Kidney glomerular epithelial cell (primary cell): Measurements from ENCODE around the gene STXBP6.
"Not testable (repeated sequence)": the region's sequence is repeated elsewhere in the genome, so short reads cannot be mapped to it uniquely, and the experiment has no call there.

ENCODE experiments used
- DNase-seq: peaks from one replicate; lab custom pipeline; 2025; lab: John Stamatoyannopoulos, UW

Gene STXBP6

DNA sequence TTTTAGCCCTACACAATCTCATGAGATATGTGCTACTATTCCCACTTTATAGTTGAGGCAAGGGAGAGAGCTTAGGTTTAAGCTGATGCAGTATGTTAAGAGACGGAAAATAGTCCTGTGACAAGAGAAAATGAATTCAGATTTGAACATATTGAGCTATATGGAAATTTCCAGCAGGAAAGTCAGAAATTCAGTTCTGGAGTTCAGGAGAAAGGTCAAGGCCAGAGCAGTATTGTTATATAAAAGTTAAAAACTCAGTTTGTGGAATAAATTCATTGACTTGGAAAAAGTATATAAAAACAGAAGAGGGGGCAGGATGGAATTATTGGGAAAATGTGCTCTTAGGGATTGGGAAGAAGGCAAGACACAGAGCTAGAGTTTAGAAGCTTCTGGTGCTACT is 248.9 kb downstream of the STXBP6 start:
- DNase-seq, result no peak

DNA sequence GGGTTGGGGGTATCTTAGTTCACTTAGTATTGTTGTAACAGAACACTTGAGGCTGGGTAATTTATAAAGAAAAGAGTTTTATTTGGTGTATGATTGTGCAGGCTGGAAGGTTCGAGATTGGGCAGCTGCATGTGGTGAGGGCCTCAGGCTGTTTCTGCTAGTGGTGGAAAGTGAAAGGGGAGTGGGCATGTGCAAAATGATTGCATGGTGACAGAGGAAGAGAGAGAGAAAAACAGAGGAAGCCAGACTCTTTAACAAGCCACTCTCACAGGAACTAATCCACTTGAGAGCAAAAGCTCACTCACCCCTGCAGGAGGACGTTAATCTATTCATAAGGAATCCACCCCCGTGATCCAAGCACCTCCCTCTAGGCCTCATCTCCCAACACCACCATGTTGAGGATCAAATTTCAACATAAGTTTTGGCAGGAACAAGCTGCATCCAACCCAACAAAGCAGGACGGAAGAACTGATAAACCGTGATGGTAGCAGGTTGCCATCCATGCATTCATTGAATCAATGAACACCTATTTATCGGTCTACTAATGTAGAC is 251.0 kb downstream of the STXBP6 start:
- no peak for DNase-seq

DNA sequence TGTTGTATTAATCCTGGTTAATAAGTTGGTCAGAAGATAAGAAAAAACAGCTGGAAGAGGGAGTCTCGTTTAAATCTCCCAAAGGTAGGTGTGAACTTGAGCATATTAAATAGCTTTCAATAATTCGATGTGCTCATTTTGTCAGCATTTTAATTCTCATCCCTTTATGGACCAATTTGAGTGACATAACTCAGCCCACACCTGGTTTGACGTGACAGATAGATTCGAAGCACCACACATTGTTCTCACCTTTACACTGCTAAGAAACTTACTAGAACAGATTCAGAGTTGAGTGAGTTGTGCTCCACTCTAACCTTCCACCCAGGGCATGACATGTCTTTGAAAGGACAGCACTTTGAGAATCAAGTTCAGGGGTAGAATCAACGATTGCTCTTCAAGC is 254.5 kb downstream of the STXBP6 start:
- DNase-seq, result no peak

DNA sequence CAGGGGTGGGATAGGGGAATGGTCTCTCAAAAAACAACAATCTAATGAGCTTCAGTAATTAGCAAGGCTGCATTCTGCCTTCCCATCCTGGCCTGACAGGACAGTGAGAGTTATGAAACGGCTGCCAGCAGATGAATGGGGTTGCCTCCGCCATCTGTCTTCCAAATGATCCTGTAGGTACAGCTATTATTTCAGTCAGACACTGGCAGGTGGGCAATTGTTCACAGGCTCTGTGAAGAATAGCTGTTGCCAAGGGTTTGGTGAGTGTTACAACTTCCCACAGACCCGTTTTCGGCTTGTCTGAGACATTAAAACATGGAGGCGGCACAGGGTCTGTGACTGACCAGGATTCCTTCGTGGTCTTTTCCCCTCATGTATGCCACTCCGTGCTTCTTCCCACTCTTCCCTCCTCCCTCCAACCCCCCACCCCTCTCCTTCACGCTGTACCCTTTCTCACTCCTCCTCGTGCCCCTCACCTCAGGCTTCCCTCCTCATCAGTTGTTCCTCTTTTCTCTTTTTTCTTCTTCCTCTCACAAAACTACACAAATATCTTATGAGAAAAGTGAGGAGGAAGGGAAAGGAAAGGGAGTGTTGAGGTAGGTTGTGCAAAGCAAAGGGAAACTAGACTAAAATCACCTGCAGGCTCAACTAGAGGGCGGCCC is 255.2 kb downstream of the STXBP6 start:
- no peak for DNase-seq

DNA sequence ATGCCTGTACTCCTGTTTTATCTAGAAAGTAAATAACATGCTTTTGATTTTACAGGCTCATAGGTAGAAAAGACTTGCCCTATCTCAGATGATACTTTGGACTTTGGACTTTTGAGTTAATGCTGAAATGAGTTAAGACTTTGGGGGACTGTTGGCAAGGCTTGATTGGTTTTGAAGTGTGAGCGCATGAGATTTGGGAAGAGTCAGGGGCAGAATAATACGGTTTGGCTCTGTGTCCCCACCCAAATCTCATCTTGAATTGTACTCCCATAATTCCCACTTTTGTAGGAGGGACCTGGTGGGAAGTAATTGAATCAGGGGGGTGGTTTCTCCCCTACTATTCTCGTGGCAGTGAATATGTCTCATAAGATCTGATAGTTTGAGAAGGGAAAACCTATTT is 259.8 kb downstream of the STXBP6 start:
- no peak for DNase-seq

DNA sequence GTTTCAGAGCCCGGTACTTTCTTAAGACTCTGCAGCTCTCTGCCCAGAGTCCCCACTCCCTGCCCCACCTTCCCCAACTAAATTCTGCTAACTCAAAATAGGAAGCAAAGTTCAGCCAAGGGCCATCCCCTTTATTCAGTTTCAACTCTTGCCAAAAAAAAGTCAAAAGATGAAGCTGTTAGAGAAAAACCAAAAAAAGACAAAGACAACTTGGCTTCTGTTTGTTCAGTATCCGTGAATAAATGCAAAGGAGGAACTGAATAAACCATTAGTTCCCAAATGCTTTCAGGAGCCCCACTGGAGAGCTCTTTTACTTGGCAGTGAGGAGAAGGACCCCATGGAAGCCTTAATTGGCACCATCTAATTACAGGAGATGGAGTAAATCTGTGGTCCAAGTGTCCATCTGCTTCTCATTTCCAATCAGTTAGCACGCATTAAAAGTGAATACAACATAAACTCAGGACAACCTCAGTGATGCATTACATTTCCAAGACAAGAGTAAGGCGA is 260.5 kb downstream of the STXBP6 start:
- no peak for DNase-seq

DNA sequence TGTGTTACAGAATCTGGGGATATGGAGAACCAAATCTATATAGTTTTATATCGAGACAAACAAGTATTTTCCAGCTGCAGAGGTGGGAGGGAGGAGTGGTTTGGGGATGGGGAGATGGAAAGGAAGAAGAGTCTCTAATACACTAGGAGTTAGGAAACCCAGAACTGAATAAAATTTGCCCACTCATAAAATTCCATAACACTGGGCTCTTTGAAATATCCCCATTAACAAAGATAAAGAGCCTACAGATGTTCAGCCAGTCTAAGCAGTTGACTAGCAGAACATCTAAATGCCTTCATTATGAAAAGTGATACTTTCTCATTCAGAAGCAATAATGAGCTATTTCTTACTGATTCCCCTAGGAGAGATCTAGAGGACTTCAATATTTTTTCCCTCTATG is 264.2 kb downstream of the STXBP6 start:
- DNase-seq, result no peak

DNA sequence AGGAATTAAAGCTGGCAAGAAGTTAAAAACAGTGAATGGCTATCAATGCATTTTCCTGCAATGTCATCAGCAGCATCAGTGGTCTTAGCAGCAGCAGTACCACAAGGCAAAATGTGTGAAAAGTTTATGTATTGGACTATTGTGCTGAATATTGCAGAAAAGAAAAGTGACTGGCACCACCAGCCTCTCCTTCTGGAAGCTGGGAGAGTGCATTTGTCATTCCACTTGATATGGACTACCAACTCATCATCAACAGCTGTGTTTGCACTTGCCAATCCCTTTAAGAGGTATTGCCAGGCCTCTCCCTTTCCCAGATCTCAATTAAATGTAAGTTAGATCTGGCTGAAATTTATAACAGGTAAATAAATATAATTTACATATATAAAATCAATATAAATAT is 265.0 kb downstream of the STXBP6 start:
- DNase-seq, result no peak

DNA sequence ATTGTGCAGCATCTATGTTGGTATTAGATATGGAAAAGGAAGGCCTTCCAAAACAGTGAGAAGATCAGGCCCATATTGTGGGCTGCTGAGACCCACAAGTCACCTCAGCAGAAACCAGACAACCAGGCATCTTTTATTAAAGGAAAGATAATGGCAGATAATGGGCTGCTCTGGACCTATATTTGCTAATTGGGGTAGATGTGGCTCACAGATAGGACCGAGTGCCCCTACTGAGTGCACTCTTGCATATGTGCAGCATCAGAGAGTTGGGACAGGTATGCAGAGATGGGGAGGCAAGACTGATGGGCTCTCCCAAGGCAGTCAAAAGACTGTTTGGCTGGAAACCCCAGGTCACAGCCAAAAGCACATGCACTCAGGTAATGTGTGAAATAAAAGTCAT is 266.2 kb downstream of the STXBP6 start:
- no peak for DNase-seq

DNA sequence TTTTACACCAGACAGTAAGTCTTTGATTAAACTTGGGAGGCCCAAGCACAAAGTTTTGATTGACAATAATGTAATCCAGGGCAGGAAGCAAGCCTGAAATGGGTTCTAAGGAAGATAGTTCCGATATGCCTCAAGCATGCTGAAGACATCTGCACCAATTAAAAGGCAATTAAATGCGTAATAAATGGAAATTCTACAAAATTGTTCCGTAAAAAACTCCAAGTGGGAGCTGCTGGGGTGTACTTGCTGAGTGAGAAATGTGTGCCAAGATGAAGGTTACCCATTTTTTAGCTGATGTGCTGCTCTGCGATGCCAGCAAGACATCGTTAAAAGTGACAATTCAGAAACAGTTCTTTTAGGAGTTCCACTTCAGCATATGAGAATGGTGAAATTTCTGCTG is 269.7 kb downstream of the STXBP6 start:
- no peak for DNase-seq

DNA sequence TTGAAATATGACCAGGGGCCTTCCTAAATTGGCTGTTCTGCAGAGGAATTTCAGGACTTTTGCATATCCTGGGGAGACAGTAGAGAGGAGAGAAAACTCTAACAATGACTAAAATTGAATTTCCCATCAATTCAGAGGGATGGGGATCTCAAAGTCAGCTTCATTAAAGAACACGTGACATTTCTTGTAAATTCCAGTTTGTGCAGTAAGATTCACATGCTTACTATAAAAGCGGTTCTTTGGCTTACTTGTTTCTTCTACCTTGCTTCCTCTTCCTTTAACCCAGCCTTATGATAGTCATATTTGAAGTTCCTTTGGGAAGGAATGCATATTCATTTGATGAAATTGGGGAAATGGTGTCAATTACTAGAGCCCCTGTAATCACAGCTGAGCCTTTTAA is 272.3 kb downstream of the STXBP6 start:
- no peak for DNase-seq

DNA sequence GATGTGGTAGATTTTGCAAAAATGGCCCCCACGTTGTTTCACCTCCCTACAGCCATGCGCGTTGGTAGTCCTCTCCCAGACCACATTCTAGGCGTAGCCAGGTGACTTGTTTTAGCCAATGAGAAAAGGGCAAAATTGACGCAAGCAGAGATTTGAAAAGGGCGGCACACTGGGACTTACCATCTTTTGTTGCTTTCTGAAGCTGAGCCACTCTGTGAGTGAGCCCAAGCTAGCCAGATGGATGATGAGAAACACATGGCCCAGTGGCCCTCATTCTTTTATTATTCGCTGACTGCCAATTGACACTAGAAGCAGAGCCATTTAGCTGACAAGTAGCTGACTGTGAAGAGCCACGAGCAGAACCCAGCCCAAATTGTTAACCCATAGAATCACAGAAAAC is 274.0 kb downstream of the STXBP6 start:
- DNase-seq, result no peak

DNA sequence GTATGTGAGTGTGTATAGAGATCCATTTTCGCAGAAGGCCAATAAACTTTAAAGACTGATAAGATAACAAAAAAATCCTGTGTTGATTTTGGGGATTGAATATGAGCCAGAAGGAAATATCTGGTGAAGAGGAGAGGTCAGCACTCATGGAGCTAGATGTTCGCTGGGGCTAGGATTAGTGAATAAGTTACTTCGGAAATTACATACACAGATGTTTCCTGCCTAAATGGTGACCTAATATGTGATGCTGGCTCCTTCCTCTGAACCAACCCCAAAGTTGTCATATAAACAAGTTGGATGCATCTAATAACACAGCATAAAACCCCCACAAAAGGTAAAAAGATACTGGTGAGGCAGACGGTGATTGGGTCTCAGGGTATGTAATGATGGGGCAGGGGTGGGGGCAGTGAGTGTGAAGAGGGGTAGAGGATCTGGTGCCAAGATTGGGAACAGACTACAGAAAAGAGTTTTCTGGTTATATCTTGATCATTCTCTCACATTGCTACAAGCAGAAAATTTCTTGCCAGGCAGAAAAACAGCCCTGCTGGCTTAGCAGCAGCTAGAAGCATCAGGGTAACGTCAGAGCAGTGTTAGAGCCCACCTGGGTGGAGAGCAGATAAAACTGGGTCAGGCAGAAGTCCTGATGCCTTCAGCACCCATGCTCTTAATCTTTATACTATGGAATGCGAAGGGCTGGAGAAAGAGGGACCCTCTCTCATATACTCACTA is 275.6 kb downstream of the STXBP6 start:
- no peak for DNase-seq

DNA sequence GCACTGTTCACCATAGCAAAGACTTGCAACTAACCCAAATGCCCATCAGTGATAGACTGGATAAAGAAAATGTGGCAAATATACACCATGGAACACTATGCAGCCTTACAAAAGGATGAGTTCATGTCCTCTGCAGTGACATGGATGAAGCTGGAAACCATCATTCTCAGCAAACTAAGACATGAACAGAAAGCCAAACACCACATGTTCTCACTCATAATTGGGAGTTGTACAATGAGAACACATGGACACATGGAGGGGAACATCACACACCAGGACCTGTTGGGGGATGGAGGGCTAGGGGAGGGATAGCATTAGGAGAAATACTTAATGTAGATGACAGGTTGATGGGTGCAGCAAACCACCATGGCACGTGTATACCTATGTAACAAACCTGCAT is 276.4 kb downstream of the STXBP6 start:
- DNase-seq, result not testable (repeated sequence)

DNA sequence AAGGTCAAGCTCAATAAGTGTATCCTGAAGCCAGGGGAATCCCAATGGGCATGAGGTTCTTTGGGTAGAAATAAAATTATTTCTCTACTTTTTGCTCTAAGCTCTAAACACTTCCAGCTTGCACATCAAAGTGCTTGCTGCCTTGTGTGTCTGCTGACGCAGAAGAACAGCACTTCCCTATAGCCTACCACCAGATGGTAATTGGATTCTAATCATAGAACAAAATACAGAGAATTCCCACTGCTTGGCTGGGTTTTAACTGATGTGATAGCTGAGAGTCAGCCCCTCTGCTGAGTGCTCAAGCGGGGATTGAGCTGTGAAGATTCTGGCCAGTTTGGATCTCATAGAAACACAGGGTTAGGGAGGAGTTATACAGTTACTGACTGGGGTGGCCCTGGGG is 283.5 kb downstream of the STXBP6 start:
- no peak for DNase-seq

DNA sequence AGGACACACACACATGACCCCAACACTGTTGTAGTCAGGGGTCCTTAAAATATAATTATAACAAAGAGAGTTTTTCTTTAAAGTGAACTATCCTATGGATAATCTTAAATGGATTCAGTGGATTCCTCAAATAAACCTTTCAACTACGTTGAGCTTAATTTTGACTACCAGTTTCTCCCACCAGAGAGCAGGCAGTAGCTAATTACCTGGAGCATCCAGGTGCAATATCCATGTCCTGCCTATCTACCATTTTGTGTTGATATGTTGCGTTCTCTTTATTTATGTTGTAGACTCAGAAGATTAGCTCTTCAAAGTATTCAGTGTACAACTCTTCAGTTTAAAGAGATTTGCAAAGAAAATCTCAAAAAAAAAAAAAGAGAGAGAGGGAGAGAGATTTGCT is 288.8 kb downstream of the STXBP6 start:
- no peak for DNase-seq
